Kidney (tissue), 14 donors: ENCODE data around the gene VHLL. TPM values are rescaled to one million over a fixed set of nuclear protein-coding genes. Genes with fewer than 3 reads are reported as not detected.

Experiments
- DNase-seq, 5 donors: peaks; one replicate each; pipeline ENCODE4 v3.0.0-alpha.2; 2013 to 2020
- FAIRE-seq: peaks from 2 replicates; lab custom pipeline; 2012; peaks lifted over from hg19 to GRCh38; lab: Jason Lieb, UNC
- H3K27ac ChIP-seq, 2 donors: one replicate each; pipeline ENCODE4 v1.7.0; 2013; ENCODE audit warnings: low read depth in 2 of 2, low read length in 2 of 2, inconsistent platforms in 1 of 2
- H3K27me3 ChIP-seq: one replicate; pipeline ENCODE4 v1.7.1; 2013; ENCODE audit warnings: low read length, inconsistent platforms; ENCODE audit not compliant: control insufficient read depth, insufficient read depth
- H3K36me3 ChIP-seq, 3 donors: one replicate each; pipeline versions ENCODE4 v1.7.0 to v1.7.1; 2013; ENCODE audit warnings: low read length in 3 of 3, control low read depth in 1 of 3, inconsistent platforms in 1 of 3; ENCODE audit not compliant: insufficient read depth in 3 of 3, control insufficient read depth in 2 of 3
- H3K4me1 ChIP-seq, 3 donors: one replicate each; pipeline versions ENCODE4 v1.7.0 to v1.7.1; 2013; ENCODE audit warnings: low read length in 3 of 3, inconsistent platforms in 1 of 3, low read depth in 1 of 3; ENCODE audit not compliant: control insufficient read depth in 2 of 3, insufficient read depth in 2 of 3
- H3K4me3 ChIP-seq, 3 donors: one replicate each; pipeline versions ENCODE4 v1.7.0 to v1.8.1; 2013; ENCODE audit warnings: low read length in 3 of 3, control low read depth in 1 of 3, inconsistent platforms in 1 of 3
- H3K9ac ChIP-seq, 3 donors: one replicate each; pipeline versions ENCODE4 v1.7.0 to v1.7.1; 2013; ENCODE audit warnings: low read length in 3 of 3, control low read depth in 1 of 3, inconsistent platforms in 1 of 3
- H3K9me3 ChIP-seq, 3 donors: one replicate each; pipeline versions ENCODE4 v1.7.0 to v1.7.1; 2013; ENCODE audit warnings: low read length in 3 of 3, control low read depth in 1 of 3, inconsistent platforms in 1 of 3; ENCODE audit not compliant: control insufficient read depth in 2 of 3, insufficient read depth in 1 of 3
- intact Hi-C: fragments of 100-400 bp; cut with DNase I; formaldehyde crosslinking; loops from one replicate; pipeline ENCODE4 v1.11.1; 2022
- polyA plus RNA-seq: library from polyadenylated mRNA; stranded (reverse); fragments of 350-450 nt; fragmentation: Illumina TruSeq; extraction: RNeasy Lipid Tissue Mini Kit (QIAGEN cat#74804); gene quantifications from one replicate; pipeline ENCODE4 v1.2.3, GENCODE V29; 2014; ENCODE audit warnings: low read depth, low replicate concordance; ENCODE audit not compliant: insufficient read depth
- total RNA-seq: library from RNA; stranded (reverse); fragmentation: NEBNext Ultra II Directional; extraction: Animal tissue kit (Norgen Biotek cat#: 25700); gene quantifications from one replicate; pipeline ENCODE4 v1.2.1, GENCODE V29; 2021
- TF ChIP-seq, protein P1 (sequence below): IDR thresholded peaks from 3 replicates; pipeline ENCODE4 v1.5.1; 2012; ENCODE audit warnings: mild to moderate bottlenecking, moderate library complexity, borderline replicate concordance; ENCODE audit not compliant: insufficient read depth; ENCODE audit errors: extremely low read depth
- donor health status: control.
- donor health status: control.
- donor health status: control.
- donor health status: control.
- donor health status: control.
- donor health status: DM: yes; HTN: yes; CAD: no.
- donor health status: Normal renal cell carcinoma (clear cell type).

VHLL gene
- total and polyA plus RNA-seq, 2 donors from 2014 or later = not detected

DNA sequence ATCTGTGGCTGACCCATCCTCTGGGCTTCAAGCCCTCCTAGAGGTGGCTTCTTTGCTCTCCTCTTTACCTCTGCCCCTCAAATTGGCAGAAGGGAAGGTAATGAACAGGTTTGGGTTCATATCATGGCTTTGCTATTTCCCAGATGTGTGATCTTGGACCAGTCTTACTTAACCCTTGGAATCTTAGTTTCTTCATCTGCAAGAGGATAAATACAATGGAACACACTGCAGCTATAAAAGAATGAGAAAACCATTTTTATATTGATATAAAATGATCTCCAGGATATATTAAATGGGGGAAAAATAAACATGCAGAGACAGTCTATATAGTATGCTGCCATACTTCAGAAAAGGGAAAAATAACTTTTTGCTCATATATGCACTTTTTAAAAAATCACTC is 9.2 kb downstream of the VHLL start:
- no peak for DNase-seq
- no peak overlapping the region for H3K4me3 ChIP-seq
- FAIRE-seq = no peak
- TF ChIP-seq, protein P1, sequence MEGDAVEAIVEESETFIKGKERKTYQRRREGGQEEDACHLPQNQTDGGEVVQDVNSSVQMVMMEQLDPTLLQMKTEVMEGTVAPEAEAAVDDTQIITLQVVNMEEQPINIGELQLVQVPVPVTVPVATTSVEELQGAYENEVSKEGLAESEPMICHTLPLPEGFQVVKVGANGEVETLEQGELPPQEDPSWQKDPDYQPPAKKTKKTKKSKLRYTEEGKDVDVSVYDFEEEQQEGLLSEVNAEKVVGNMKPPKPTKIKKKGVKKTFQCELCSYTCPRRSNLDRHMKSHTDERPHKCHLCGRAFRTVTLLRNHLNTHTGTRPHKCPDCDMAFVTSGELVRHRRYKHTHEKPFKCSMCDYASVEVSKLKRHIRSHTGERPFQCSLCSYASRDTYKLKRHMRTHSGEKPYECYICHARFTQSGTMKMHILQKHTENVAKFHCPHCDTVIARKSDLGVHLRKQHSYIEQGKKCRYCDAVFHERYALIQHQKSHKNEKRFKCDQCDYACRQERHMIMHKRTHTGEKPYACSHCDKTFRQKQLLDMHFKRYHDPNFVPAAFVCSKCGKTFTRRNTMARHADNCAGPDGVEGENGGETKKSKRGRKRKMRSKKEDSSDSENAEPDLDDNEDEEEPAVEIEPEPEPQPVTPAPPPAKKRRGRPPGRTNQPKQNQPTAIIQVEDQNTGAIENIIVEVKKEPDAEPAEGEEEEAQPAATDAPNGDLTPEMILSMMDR = no peak
- H3K4me1 ChIP-seq = peaks cover 0 to 16% (median 11%) of the 10 kb centered on the region in 3 donors
- intact Hi-C loops = no loop called here
- no peaks in the 10 kb centered on the region for H3K9me3 ChIP-seq
- H3K27ac ChIP-seq = no peak overlapping the region
- peaks cover 0 to 2% (median 2%) of the 10 kb centered on the region in 3 donors for H3K36me3 ChIP-seq
- no peaks in the 10 kb centered on the region for H3K27me3 ChIP-seq
- H3K9ac ChIP-seq = no peak overlapping the region

DNA sequence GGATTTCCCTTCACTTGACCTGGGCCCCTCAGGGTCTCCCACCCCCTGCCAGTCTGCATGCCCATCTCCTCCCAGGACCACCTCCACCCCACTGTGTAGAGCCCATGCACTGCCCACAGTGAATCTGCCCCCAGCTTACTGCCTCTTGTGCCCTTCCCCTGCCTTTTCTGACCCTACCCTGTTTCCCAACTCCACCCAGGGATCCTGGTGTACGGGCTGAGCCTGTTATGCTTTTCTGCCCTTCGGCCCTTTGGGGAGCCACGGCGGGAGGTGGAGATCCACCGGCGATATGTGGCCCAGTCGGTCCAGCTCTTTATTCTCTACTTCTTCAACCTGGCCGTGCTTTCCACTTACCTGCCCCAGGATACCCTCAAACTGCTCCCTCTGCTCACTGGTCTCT is 13.0 kb downstream of the VHLL start:
- FAIRE-seq (no peak), DNase-seq (no peak)
- Histone ChIP-seq H3K27ac (no peak overlapping the region), H3K9me3 (no peaks in the 10 kb centered on the region), H3K9ac (no peak overlapping the region), H3K36me3 (peaks cover 0 to 2% (median 0%) of the 10 kb centered on the region in 3 donors), H3K4me3 (no peak overlapping the region), H3K27me3 (no peaks in the 10 kb centered on the region), H3K4me1 (peaks cover 0 to 21% (median 17%) of the 10 kb centered on the region in 3 donors)
- TF ChIP-seq, protein P1 = no peak
- intact Hi-C loops = no loop called here

DNA sequence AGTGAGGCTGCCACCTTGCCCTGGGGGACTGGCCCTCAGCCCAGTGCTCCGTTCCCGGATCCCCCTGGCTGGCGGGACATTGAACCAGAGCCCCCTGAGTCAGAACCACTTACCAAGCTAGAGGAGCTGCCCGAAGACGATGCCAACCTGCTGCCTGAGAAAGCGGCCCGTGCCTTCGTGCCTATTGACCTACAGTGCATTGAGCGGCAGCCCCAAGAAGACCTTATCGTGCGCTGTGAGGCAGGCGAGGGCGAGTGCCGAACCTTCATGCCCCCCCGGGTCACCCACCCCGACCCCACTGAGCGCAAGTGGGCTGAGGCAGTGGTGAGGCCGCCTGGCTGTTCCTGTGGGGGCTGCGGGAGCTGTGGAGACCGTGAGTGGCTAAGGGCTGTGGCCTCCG is 13.7 kb downstream of the VHLL start:
- DNase-seq = no peak
- peaks cover 0 to 2% (median 0%) of the 10 kb centered on the region in 3 donors for H3K36me3 ChIP-seq
- FAIRE-seq = no peak
- H3K27ac ChIP-seq = no peak overlapping the region
- H3K4me1 ChIP-seq = peaks cover 0 to 21% (median 18%) of the 10 kb centered on the region in 3 donors
- H3K27me3 ChIP-seq = no peaks in the 10 kb centered on the region
- intact Hi-C loops = no loop called here
- H3K4me3 ChIP-seq = no peak overlapping the region
- TF ChIP-seq, protein P1 = no peak
- no peak overlapping the region for H3K9ac ChIP-seq
- no peaks in the 10 kb centered on the region for H3K9me3 ChIP-seq

DNA sequence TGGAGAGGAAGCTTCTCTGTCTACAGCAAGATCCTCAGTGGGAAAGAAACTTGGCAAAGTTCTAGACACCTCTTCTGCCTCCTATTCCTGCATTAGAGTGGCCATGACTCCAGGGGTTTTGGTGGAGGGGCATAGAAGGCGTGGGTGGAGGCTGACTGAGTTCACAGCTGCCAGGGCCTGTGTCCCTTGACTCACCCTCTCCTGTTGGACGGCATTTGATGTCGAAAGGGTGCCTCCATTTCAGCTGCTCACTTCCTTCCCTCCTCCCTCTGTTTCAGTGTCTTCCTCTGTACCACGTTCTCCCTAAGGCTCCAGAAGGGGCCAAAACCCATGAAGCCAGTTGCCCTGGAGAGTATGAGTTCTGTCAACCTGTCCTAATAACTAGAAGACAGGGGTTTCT is 14.3 kb downstream of the VHLL start:
- H3K36me3 ChIP-seq = peaks cover 0 to 3% (median 2%) of the 10 kb centered on the region in 3 donors
- no peaks in the 10 kb centered on the region for H3K9me3 ChIP-seq
- no peak overlapping the region for H3K9ac ChIP-seq
- no peak overlapping the region for H3K27ac ChIP-seq
- no peak overlapping the region for H3K4me3 ChIP-seq
- no peaks in the 10 kb centered on the region for H3K27me3 ChIP-seq
- TF ChIP-seq, protein P1 = no peak
- no peak for FAIRE-seq
- intact Hi-C loops = no loop called here
- DNase-seq = no peak
- peaks cover 0 to 21% (median 18%) of the 10 kb centered on the region in 3 donors for H3K4me1 ChIP-seq
